GM12872 (cell line): ENCODE data around the gene CTDSP1.

Source experiments
- TF ChIP-seq, protein P1 (sequence below): IDR thresholded peaks from 3 replicates; pipeline ENCODE4 v1.5.1; 2011; ENCODE audit warnings: low read depth, mild to moderate bottlenecking, low read length, moderate library complexity; ENCODE audit not compliant: insufficient read depth

Gene CTDSP1

DNA sequence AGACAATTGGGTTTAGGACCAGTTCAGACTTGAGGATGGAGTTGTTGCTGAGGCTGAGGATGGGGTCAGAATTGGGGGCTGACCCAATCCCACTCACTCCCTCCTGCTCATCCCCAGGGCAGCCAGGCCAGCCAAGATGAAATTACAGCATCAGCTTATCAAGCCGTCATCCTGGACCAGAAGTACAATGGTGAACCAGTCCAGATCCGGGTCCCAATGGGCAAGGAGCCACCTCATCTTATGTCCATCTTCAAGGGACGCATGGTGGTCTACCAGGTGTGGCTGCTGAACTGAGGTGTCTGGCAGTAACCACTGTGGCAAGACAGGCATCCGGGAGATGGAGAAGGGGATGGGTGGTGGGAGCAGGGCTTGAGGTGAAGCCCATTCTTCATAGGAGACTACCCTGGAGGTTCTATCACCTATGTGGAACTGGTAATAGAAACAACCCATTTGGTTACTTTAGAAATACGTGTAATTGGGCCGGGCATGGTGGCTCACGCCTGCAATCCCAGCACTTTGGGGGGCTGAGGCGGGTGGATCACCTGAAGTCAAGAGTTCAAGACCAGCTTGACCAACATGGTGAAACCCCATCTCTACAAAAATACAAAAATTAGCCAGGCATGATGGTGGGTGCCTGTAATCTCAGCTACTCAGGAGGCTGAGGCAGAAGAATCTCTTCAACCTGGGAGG, 33.2 kb downstream of the CTDSP1 start:
- TF ChIP-seq, protein P1, sequence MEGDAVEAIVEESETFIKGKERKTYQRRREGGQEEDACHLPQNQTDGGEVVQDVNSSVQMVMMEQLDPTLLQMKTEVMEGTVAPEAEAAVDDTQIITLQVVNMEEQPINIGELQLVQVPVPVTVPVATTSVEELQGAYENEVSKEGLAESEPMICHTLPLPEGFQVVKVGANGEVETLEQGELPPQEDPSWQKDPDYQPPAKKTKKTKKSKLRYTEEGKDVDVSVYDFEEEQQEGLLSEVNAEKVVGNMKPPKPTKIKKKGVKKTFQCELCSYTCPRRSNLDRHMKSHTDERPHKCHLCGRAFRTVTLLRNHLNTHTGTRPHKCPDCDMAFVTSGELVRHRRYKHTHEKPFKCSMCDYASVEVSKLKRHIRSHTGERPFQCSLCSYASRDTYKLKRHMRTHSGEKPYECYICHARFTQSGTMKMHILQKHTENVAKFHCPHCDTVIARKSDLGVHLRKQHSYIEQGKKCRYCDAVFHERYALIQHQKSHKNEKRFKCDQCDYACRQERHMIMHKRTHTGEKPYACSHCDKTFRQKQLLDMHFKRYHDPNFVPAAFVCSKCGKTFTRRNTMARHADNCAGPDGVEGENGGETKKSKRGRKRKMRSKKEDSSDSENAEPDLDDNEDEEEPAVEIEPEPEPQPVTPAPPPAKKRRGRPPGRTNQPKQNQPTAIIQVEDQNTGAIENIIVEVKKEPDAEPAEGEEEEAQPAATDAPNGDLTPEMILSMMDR = no peak

GRCh38 chr2:218434456-218434855, 34.8 kb downstream of the CTDSP1 start:
- TF ChIP-seq, protein P1 = no peak

- TF ChIP-seq, protein P1 = no peak
Measured at GRCh38 chr2:218435003-218435982, 35.6 kb downstream of the CTDSP1 start.

DNA sequence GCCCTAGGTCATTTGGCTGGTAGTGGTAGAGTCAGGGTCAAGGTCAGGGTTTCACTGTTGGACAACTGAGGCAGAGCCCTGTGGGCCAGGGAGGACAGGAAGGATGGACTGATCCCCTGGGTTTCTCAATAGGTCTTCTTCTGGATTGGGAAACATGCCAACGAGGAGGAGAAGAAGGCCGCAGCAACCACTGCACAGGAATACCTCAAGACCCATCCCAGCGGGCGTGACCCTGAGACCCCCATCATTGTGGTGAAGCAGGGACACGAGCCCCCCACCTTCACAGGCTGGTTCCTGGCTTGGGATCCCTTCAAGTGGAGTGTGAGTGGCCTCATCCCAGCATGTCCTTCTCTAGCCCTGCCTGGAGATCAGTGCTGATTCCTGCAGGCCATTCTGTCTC, 37.3 kb downstream of the CTDSP1 start:
- TF ChIP-seq, protein P1 = no peak

DNA sequence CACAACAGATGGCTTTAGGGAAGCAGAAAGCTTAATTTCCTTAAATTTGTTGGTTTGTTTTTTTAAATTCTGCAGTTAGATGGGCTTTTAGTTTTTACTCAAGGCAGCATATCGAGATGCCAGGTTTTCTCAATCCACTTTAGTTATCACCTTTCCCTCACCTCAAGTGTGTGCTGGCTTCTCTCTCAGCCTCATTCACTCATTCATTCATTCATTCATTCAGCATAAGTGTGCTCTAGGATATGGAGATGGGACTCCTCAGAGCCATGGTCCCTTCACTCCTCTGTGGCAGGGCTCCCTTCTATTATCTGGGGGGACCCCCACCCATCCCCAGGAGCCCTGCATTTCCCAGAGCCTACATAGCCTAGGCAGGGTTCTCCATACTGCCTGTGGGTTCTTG, 38.3 kb downstream of the CTDSP1 start:
- TF ChIP-seq, protein P1 = no peak

- TF ChIP-seq, protein P1 = no peak
Measured at GRCh38 chr2:218438596-218438995, 38.9 kb downstream of the CTDSP1 start.

DNA sequence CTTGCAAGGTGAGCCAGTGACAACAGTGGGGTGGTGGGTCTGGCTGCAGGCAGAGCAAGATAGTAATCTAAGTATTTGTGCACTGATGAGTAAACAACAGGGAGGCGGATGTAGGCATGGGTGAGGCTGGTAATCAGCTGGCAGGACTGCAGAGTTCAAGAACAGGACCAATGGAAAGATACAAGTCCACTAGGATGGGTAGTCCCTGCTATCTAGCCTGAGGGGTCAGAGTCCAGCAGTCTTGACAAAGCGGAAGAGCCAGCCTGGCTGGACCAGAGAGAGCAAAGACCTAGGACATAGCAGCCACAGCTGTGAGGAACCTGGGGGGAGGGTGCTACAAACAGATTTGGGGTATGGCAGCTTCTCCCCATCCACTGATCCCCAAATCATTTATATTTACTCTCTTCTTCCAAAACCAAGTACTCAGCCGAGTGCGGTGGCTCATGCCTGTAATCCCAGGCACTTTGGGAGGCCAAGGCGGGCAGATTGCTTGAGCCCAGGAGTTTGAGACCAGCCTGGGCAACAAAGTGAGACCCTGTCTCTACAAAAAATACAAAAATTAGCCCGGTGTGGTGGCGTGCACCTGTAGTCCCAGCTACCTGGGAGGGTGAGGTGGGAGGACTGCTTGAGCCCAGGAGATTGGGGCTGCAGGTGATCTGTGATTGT, 45.2 kb downstream of the CTDSP1 start:
- TF ChIP-seq, protein P1 = no peak
